Naive thymus-derived CD8-positive, alpha-beta T cell (primary cell): ENCODE measurements around the gene NPY4R. TPM values are rescaled to one million over a fixed set of nuclear protein-coding genes. Genes with fewer than 3 reads are reported as not detected.

Source experiments
- polyA plus RNA-seq, 3 donors: library from polyadenylated mRNA; unstranded; fragments of 300-500 nt; fragmentation: Illumina TruSeq; gene quantifications; one replicate each; pipeline ENCODE4 v1.2.3, GENCODE V29; 2021
- total RNA-seq, 8 experiments: library from RNA in 2 of 8; stranded (reverse) in 2 of 8; gene quantifications; one replicate each; pipeline ENCODE4 v1.2.3 and lab custom pipeline; 2021 to 2026

The NPY4R gene
- total and polyA plus RNA-seq, 5 experiments from 2014 or later, result not detected

Other genes starting within 250 kb of the NPY4R start
- gene ANTXRL, start 179.0 kb downstream of the NPY4R start, total RNA-seq, result not detected
- gene ANTXRL, start 179.0 kb downstream of the NPY4R start, polyA plus RNA-seq, result not detected
- not detected for gene ANXA8L1, start 90.2 kb downstream of the NPY4R start, total RNA-seq
- gene ANXA8L1, start 90.2 kb downstream of the NPY4R start, polyA plus RNA-seq, result not detected
- not detected for gene GPRIN2, start 90.7 kb upstream of the NPY4R start, total RNA-seq
- not detected for gene GPRIN2, start 90.7 kb upstream of the NPY4R start, polyA plus RNA-seq
- 1 to 10 TPM; 1.6 to 1.9 TPM for gene SYT15, start 113.2 kb upstream of the NPY4R start, total RNA-seq
- under 1 TPM; 0.08 to 0.13 (median 0.12) TPM for gene SYT15, start 113.2 kb upstream of the NPY4R start, polyA plus RNA-seq